AG04449 (cell line): Measurements from ENCODE around the gene SLC30A5.
"Not testable (repeated sequence)": the region's sequence is repeated elsewhere in the genome, so short reads cannot be mapped to it uniquely, and the experiment has no call there.

ENCODE experiments used
- CTCF ChIA-PET: fragments of 350-600 bp; formaldehyde crosslinking; extraction: SDS; loops from one replicate; lab custom pipeline; 2021; ENCODE audit warnings: antibody characterized with exemption; lab: Yijun Ruan, JAX
- POLR2A ChIA-PET: fragments of 400-600, 350-600 bp; formaldehyde crosslinking; extraction: SDS; loops from one replicate; lab custom pipeline; 2020; ENCODE audit warnings: antibody characterized with exemption, inconsistent platforms; lab: Yijun Ruan, JAX
- DNase-seq: peaks from one replicate; pipeline ENCODE4 v3.0.0-alpha.2; 2010; ENCODE audit warnings: low read depth, low spot score
- H3K4me3 ChIP-seq: 2 replicates; pipeline ENCODE4 v1.5.1; 2011; ENCODE audit warnings: low read depth, mild to moderate bottlenecking, control low read depth, low read length
- TF ChIP-seq, protein P1 (sequence below): IDR thresholded peaks from one replicate; pipeline ENCODE4 v1.5.1; 2011; ENCODE audit warnings: mild to moderate bottlenecking, moderate library complexity, low read length, control low read depth, inconsistent platforms; ENCODE audit not compliant: insufficient read depth; ENCODE audit errors: missing control alignments

Gene SLC30A5

DNA sequence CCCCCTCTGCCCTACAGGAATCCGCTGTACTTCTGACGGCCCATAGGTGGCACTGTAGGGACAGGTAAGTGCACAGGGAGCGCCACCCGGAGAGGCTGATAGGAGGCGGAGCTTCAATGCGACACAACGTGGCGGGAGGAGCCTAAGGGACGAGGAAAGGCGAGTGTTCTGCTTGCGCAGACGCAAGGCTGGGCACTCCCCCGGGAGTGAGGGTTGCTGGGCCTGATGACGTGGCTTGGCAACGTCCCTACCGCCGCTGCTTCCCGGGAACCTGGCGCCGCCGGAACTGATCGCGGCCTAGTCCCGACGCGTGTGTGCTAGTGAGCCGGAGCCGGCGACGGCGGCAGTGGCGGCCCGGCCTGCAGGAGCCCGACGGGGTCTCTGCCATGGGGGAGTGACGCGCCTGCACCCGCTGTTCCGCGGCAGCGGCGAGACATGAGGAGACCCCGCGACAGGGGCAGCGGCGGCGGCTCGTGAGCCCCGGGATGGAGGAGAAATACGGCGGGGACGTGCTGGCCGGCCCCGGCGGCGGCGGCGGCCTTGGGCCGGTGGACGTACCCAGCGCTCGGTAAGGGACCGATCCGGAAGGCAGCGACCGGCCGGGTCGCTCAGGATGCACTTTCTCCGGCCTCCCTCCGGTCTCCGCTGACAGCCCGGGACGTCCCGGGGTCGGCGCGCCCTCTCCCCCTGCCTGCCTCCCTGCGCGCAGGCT is at the start of gene SLC30A5:
Gene SLC30A5, plus strand, starts transcription at position 244 of the 712 bp plus-strand sequence. Its CDS starts 242 bp downstream, at position 486.
- TF ChIP-seq, protein P1, sequence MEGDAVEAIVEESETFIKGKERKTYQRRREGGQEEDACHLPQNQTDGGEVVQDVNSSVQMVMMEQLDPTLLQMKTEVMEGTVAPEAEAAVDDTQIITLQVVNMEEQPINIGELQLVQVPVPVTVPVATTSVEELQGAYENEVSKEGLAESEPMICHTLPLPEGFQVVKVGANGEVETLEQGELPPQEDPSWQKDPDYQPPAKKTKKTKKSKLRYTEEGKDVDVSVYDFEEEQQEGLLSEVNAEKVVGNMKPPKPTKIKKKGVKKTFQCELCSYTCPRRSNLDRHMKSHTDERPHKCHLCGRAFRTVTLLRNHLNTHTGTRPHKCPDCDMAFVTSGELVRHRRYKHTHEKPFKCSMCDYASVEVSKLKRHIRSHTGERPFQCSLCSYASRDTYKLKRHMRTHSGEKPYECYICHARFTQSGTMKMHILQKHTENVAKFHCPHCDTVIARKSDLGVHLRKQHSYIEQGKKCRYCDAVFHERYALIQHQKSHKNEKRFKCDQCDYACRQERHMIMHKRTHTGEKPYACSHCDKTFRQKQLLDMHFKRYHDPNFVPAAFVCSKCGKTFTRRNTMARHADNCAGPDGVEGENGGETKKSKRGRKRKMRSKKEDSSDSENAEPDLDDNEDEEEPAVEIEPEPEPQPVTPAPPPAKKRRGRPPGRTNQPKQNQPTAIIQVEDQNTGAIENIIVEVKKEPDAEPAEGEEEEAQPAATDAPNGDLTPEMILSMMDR: peak; percentile 96
- ChIA-PET POLR2A (no interaction called here), CTCF (interaction anchor here (0.6 to 3.2 kb wide), 48 partner anchors 9 to 429 kb away, joined by 3 to 49 read pairs (median 4); partner anchors contain the start of genes CCDC125, CCNB1, CENPH and RAD17)
- DNase-seq: peak; percentile 99
- H3K4me3 ChIP-seq: peak within 1 kb of the TSS; percentile 80

DNA sequence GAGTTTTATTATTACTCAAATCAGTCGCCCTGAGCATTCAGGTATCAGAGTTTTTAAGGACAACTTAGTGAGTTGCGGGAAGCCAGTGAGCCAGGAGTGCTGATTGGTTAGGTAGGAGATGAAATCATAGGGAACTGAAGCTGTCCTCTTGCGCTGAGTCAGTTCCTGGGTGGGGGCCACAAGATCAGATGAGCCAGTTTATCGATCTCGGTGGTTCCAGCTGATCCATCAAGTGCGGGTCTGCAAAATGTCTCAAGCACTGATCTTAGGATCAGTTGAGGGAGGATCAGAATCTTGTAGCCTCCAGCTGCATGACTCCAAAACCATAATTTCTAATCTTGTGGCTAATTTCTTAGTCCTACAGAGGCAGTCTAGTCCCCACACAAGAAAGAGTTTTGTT is 48.6 kb upstream of the SLC30A5 start:
- H3K4me3 ChIP-seq, DNase-seq, POLR2A ChIA-PET: not testable (repeated sequence)
- CTCF ChIA-PET: interaction anchor here (0.7 to 4.4 kb wide), 6 partner anchors 10 to 758 kb away, joined by 4 to 30 read pairs (median 10); no protein-coding TSS in a partner anchor

DNA sequence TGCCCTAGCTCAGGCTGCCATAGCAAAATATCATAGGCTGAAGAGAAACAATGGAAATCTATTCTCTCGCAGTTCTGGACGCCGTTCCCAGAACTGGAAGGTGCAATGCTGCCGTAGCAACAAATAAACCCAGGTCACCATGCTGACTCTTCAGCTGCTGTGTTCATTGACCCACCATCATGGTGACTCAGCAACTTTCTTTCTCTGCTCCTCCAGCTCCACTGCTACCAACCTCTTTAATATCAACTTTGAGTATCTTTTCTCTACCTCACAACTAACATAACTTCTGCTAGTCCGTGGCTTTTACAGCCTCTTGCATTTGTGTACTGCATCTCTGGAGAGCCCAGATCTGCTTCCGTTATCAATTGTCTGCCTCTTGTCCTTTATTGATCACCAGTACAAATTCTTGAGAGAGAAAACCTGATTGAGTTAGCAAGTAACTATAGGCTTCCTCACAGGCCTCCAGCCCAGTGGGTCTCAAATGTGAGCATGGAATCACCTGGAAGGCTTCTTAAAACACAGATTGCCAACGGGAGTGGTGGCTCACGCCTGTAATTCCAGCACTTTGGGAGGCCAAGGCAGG is 47.3 kb upstream of the SLC30A5 start:
- ChIA-PET CTCF (interaction anchor here (1.0 to 4.4 kb wide), 5 partner anchors 17 to 778 kb away, joined by 3 to 30 read pairs (median 8); no protein-coding TSS in a partner anchor), POLR2A (no interaction called here)
- DNase-seq: no peak
- H3K4me3 ChIP-seq: no peak overlapping the region
- TF ChIP-seq, protein P1: no peak

DNA sequence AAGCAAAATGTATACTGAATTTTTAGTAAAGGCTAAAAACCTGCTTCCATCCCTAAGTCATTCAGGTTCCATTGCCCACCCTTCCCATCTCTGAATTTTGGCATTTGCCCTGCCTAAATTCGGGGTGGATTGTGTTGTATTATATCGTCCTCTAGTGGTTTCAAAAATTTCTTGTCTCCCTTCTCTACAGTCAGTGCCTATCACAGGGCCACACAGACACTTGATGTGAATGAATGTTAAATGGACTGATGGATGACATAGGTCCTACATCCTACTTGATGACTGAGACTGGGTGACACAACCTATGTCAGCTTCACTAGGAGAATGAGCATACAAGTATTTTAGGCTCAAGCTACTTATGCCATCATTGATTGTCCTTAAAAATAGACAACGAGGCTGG is 45.6 kb upstream of the SLC30A5 start:
- POLR2A ChIA-PET: no interaction called here
- TF ChIP-seq, protein P1: peak; percentile 8
- H3K4me3 ChIP-seq: no peak overlapping the region
- no peak for DNase-seq
- CTCF ChIA-PET: interaction anchor here (0.8 to 2.9 kb wide), 4 partner anchors 13 to 765 kb away, joined by 3 to 24 read pairs (median 4); partner anchors contain the start of gene SLC30A5

DNA sequence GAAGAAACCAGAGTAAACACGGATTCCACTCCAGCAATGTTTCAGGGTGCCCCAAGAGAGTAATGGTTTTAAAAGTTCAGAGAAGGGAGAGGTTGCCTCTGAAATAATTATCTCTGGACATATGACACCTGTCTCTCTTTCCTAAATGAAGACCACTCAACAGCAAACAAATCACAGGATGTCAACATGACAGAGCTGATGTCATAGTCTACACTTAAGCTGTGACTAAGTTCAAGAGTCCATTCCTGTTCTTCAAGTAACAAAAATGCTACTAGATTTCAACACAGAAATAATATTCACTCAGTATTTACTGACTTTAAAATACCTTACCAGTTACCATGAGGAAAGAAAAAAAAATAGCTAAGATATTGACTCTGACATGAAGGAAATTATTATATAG is 44.7 kb upstream of the SLC30A5 start:
- TF ChIP-seq, protein P1: no peak
- ChIA-PET POLR2A (no interaction called here), CTCF (interaction anchor here (0.8 to 2.9 kb wide), 5 partner anchors 12 to 766 kb away, joined by 3 to 24 read pairs (median 3); partner anchors contain the start of gene SLC30A5)
- no peak overlapping the region for H3K4me3 ChIP-seq
- no peak for DNase-seq

DNA sequence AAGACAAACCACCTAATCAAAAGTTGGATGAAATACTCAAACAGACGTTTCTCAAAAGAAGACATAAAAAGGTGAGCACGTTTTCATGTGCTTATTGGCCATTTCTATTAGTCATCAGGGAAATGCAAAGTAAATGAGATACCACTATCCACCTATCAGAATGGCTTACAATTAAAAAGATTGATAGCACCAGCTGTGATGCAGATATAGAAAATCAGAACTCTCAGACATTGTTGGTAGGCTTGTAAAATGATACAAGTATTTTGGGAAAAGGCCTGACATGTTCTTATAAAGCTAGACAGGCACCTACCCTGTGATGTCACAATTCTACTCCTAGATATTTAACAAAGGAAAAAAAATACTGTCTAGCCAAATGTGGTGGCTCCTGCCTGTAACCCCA is 44.0 kb upstream of the SLC30A5 start:
- TF ChIP-seq, protein P1: no peak
- H3K4me3 ChIP-seq: no peak overlapping the region
- POLR2A ChIA-PET: no interaction called here
- DNase-seq: no peak
- CTCF ChIA-PET: interaction anchor here (1.0 to 2.9 kb wide), 2 partner anchors 284 to 763 kb away, joined by 3 to 24 read pairs; no protein-coding TSS in a partner anchor
